Endothelial cell of umbilical vein (primary cell): ENCODE measurements around the gene ZMIZ2. TPM values are rescaled to one million over a fixed set of nuclear protein-coding genes. Genes with fewer than 3 reads are reported as not detected.
"Not testable (repeated sequence)": the region's sequence is repeated elsewhere in the genome, so short reads cannot be mapped to it uniquely, and the experiment has no call there.

ENCODE experiments used
- BruUV-seq: library from RNA; stranded (reverse); fragments of 400-500 nt; replicated peaks from 2 replicates; lab custom pipeline; 2021; lab: Mats Ljungman, UMichigan
- CTCF ChIA-PET: fragments of 300-600, 350-600 bp; sonication (Branson Sonifier 250); formaldehyde crosslinking; loops from one replicate; lab custom pipeline; 2021; ENCODE audit warnings: antibody characterized with exemption, inconsistent platforms; lab: Charles Lee
- POLR2A ChIA-PET: fragments of 300-600, 350-600 bp; sonication (Branson Sonifier 250); formaldehyde crosslinking; loops from one replicate; lab custom pipeline; 2021; ENCODE audit warnings: antibody characterized with exemption, inconsistent platforms; lab: Charles Lee
- DNase-seq: peaks from one replicate; pipeline ENCODE4 v3.0.0-alpha.2; 2011; ENCODE audit warnings: low read depth, low spot score
- FAIRE-seq: peaks from 2 replicates; lab custom pipeline; 2011; peaks lifted over from hg19 to GRCh38; lab: Jason Lieb, UNC
- H2AFZ ChIP-seq: 2 replicates; pipeline ENCODE4 v1.6.0; 2012; ENCODE audit warnings: low read depth, low read length, control low read depth, inconsistent platforms
- H3K27ac ChIP-seq: 2 replicates; pipeline ENCODE4 v1.5.1; 2011; ENCODE audit warnings: low read depth, mild to moderate bottlenecking, control low read depth, low read length, moderate library complexity; ENCODE audit not compliant: insufficient read depth
- H3K27me3 ChIP-seq, 2 experiments: 2 replicates each; pipeline versions ENCODE4 v1.6.0 to v1.6.1; 2011; ENCODE audit warnings: low read length in 2 of 2, mixed read lengths in 1 of 2; ENCODE audit not compliant: control insufficient read depth in 2 of 2, insufficient read depth in 2 of 2
- H3K36me3 ChIP-seq, 2 experiments: 2 replicates in 1 of 2; 3 replicates in 1 of 2; pipeline ENCODE4 v1.5.1; 2011; ENCODE audit warnings: low read length in 2 of 2, mild to moderate bottlenecking in 1 of 2, moderate library complexity in 1 of 2; ENCODE audit not compliant: control insufficient read depth in 2 of 2, insufficient read depth in 2 of 2; ENCODE audit errors: extremely low read depth in 1 of 2
- H3K4me1 ChIP-seq: 3 replicates; pipeline ENCODE4 v1.5.1; 2011; ENCODE audit warnings: mild to moderate bottlenecking, low read length; ENCODE audit not compliant: control insufficient read depth, insufficient read depth; ENCODE audit errors: extremely low read depth
- H3K4me2 ChIP-seq: 2 replicates; pipeline ENCODE4 v1.6.1; 2011; ENCODE audit warnings: low read length, control low read depth, mixed read lengths; ENCODE audit not compliant: insufficient read depth
- H3K4me3 ChIP-seq, 3 experiments: fragments of 200-600 bp in 1 of 3; sonication (generic), shearing (Covaris generic) in 1 of 3; replicated peaks in 1 of 3; 2 replicates each; pipeline ENCODE4 v1.5.1; 2011 to 2016; ENCODE audit warnings: control low read depth in 3 of 3, low read length in 3 of 3, mild to moderate bottlenecking in 2 of 3, inconsistent platforms in 1 of 3, low read depth in 1 of 3, moderate library complexity in 1 of 3; ENCODE audit not compliant: insufficient read depth in 1 of 3
- H3K79me2 ChIP-seq: 2 replicates; pipeline ENCODE4 v1.6.0; 2012; ENCODE audit warnings: low read length, inconsistent platforms; ENCODE audit not compliant: control insufficient read depth, insufficient read depth
- H3K9ac ChIP-seq: replicated peaks from 2 replicates; pipeline ENCODE3; 2011; ENCODE audit warnings: low read length, control low read depth; ENCODE audit not compliant: insufficient read depth; ENCODE audit errors: extremely low read depth
- H3K9me1 ChIP-seq: replicated peaks from 3 replicates; pipeline ENCODE4 v1.6.0; 2011; ENCODE audit warnings: mild to moderate bottlenecking, low read length; ENCODE audit not compliant: control insufficient read depth, insufficient read depth; ENCODE audit errors: extremely low read depth
- H3K9me3 ChIP-seq: replicated peaks from 2 replicates; pipeline ENCODE4 v1.5.1; 2012; ENCODE audit warnings: low read length, inconsistent platforms; ENCODE audit not compliant: control insufficient read depth, insufficient read depth
- H4K20me1 ChIP-seq: replicated peaks from 2 replicates; pipeline ENCODE3; 2011; ENCODE audit warnings: mild to moderate bottlenecking, low read length; ENCODE audit not compliant: control insufficient read depth, insufficient read depth; ENCODE audit errors: extremely low read depth
- POLR2AphosphoS5 ChIP-seq: IDR thresholded peaks from 2 replicates; pipeline ENCODE4 v1.6.1; 2012; ENCODE audit warnings: low read depth, mild to moderate bottlenecking, control low read depth, low read length, moderate library complexity; ENCODE audit not compliant: insufficient read depth
- dilution Hi-C: fragments of 300-500 bp; cut with MboI; formaldehyde crosslinking; loops from one replicate; pipeline ENCODE4 v1.15.0; 2019; ENCODE audit warnings: low sequenced_read_pairs; ENCODE audit not compliant: extremely low pct_ligation_motif_present
- intact Hi-C: fragments of 100-400 bp; cut with micrococcal nuclease; formaldehyde crosslinking; loops from one replicate; pipeline ENCODE4 v1.10.0; 2022
- polyA plus RNA-seq, 4 experiments: library from polyadenylated mRNA; depleted of rRNA in 3 of 4; stranded (reverse) in 3 of 4; unstranded in 1 of 4; fragments of >200 nt; gene quantifications; 2 replicates each; pipeline versions ENCODE4 v1.2.1 to v1.2.3, GENCODE V29; 2011 to 2012; ENCODE audit warnings: missing spikeins in 1 of 4
- total RNA-seq: library from RNA; stranded (reverse); gene quantifications from 2 replicates; pipeline ENCODE4 v1.2.3, GENCODE V29; 2021

Gene ZMIZ2
- total and polyA plus RNA-seq, 2 donors (not counting 3 experiments of a cell fraction or from before 2014, with no cell fraction given): 30.6 to 87.5 TPM

DNA sequence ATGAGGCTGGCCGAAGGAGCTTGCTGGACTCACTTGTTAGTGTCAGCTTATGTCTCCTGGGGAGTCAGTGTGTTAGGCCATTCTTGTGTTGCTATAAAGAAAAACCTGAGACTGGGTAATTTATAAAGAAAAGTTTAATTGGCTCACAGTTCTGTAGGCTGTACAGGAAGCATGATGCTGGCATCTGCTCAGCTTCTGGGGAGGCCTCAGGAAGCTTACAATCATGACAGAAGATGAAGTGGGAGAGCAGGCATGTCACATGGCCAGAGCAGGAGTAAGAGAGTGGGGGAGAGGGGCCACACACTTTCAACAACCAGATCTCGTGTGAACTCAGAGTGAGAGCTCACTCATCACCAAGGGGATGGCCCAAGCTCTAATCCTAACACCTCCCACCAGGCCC lies 49.0 kb upstream of the ZMIZ2 start:
- H3K9ac ChIP-seq, H3K79me2 ChIP-seq, H3K9me1 ChIP-seq, BruUV-seq, H3K27me3 ChIP-seq, CTCF ChIA-PET, DNase-seq, H3K4me1 ChIP-seq, intact Hi-C loops, FAIRE-seq, H3K4me3 ChIP-seq, H3K27ac ChIP-seq, H2AFZ ChIP-seq, H4K20me1 ChIP-seq, H3K9me3 ChIP-seq, dilution Hi-C loops, H3K4me2 ChIP-seq: not testable (repeated sequence)
- POLR2A ChIA-PET: interaction anchor here (0.5 to 0.7 kb wide), 2 partner anchors 11 to 102 kb away, joined by 7 read pairs; no protein-coding TSS in a partner anchor
- H3K36me3 ChIP-seq: peaks cover 6 to 41% of the 10 kb centered on the region in 2 experiments

DNA sequence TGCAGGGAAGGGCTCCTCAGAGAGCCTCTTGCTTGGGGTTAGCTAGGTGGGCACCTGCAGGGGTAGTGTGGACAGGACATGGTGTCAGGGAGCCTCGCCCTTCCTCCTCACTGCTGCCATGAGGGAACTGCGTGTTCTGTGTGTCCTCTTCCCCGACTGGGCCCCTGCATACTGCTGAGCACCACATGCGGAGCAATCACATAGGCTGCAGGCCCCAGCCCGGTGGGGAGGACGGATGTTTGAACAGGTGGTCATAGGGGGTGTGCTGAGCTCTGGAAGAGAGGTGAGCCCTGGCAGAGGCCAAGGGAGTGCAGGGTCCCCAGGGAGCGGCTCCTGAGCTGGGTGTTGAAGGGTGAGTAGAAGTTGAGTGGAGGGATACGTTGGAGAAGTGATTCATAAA lies 48.3 kb upstream of the ZMIZ2 start:
- DNase-seq: no peak
- H3K4me2 ChIP-seq: no peak overlapping the region
- H3K4me1 ChIP-seq: no peaks in the 10 kb centered on the region
- no peaks in the 10 kb centered on the region for H3K9me3 ChIP-seq
- dilution Hi-C loops (no loop called here), intact Hi-C loops (no loop called here)
- H3K36me3 ChIP-seq: peaks cover 6 to 38% of the 10 kb centered on the region in 2 experiments
- H3K9me1 ChIP-seq: no peaks in the 10 kb centered on the region
- no peak overlapping the region for H3K9ac ChIP-seq
- H3K27me3 ChIP-seq: no peaks in the 10 kb centered on the region
- no peak for TF ChIP-seq POLR2AphosphoS5
- H2AFZ ChIP-seq: no peak overlapping the region
- H3K79me2 ChIP-seq: no peaks in the 10 kb centered on the region
- POLR2A ChIA-PET: no interaction called here
- H4K20me1 ChIP-seq: no peaks in the 10 kb centered on the region
- no peak overlapping the region for H3K4me3 ChIP-seq
- no TSS peak for BruUV-seq
- FAIRE-seq: no peak
- H3K27ac ChIP-seq: no peak overlapping the region
- CTCF ChIA-PET: no interaction called here

DNA sequence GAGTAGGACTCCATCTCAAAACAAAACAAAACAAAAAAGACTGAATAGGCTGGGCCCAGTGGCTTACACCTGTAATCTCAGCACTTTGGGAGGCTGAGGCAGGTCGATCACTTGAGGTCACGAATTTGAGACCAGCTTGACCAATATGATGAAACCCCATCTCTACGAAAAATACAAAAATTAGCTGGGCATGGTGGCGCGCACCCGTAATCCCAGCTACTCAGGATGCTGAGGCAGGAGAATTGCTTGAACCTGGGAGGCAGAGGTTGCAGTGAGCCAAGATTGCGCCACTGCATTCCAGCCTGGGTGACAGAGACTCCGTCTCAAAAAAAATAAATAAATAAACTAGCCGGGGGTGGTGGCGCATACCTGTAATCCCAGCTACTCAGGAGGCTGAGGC lies 45.3 kb upstream of the ZMIZ2 start:
- CTCF ChIA-PET: not testable (repeated sequence)

More for the DNA sequence above, 45.3 kb upstream of the ZMIZ2 start:
- intact Hi-C loops, H3K27ac ChIP-seq, dilution Hi-C loops, H3K27me3 ChIP-seq, POLR2A ChIA-PET, FAIRE-seq, DNase-seq, H3K9me3 ChIP-seq, H3K79me2 ChIP-seq, H4K20me1 ChIP-seq, H2AFZ ChIP-seq, H3K4me3 ChIP-seq, H3K4me1 ChIP-seq, H3K9ac ChIP-seq, BruUV-seq, H3K4me2 ChIP-seq, H3K9me1 ChIP-seq: not testable (repeated sequence)
- H3K36me3 ChIP-seq: peaks cover 0 to 27% of the 10 kb centered on the region in 2 experiments
